H1 (cell line): Measurements from ENCODE around the gene GPR179. TPM values are rescaled to one million over a fixed set of nuclear protein-coding genes. Genes with fewer than 3 reads are reported as not detected.

Experiments
- CTCF ChIA-PET: fragments of 300-600 bp; sonication (Branson Sonifier 250); formaldehyde crosslinking; loops from one replicate; lab custom pipeline; 2021; ENCODE audit not compliant: partially characterized antibody; lab: Charles Lee
- POLR2A ChIA-PET: fragments of 300-600 bp; sonication (Branson Sonifier 250); formaldehyde crosslinking; loops from one replicate; lab custom pipeline; 2021; ENCODE audit warnings: inconsistent platforms; ENCODE audit not compliant: partially characterized antibody; lab: Charles Lee
- DNase-seq, 2 experiments: peaks; one replicate each; pipeline versions ENCODE4 v3.0.0 to v3.0.0-alpha.2; 2010 to 2022; ENCODE audit warnings: low spot score in 2 of 2, low read depth in 1 of 2, mixed read lengths in 1 of 2
- FAIRE-seq: peaks from 2 replicates; lab custom pipeline; 2011; peaks lifted over from hg19 to GRCh38; lab: Jason Lieb, UNC
- H2AFZ ChIP-seq: 2 replicates; pipeline ENCODE4 v1.8.1; 2012; ENCODE audit warnings: low read length, inconsistent platforms
- H2AK5ac ChIP-seq: 2 replicates; pipeline ENCODE4 v1.6.1; 2013; ENCODE audit warnings: low read depth, low read length
- H2BK120ac ChIP-seq: replicated peaks from 2 replicates; pipeline ENCODE3; 2013; ENCODE audit warnings: low read depth, low read length, inconsistent platforms
- H2BK12ac ChIP-seq: 2 replicates; pipeline ENCODE4 v1.6.1; 2013; ENCODE audit warnings: low read depth, low read length
- H2BK15ac ChIP-seq: 2 replicates; pipeline ENCODE4 v1.6.1; 2013; ENCODE audit warnings: low read length
- H2BK20ac ChIP-seq: 2 replicates; pipeline ENCODE4 v1.6.1; 2013; ENCODE audit warnings: low read length
- H2BK5ac ChIP-seq: 2 replicates; pipeline ENCODE4 v1.6.1; 2013; ENCODE audit warnings: low read depth, low read length
- H3K14ac ChIP-seq: 2 replicates; pipeline ENCODE4 v1.6.1; 2013; ENCODE audit warnings: inconsistent platforms; ENCODE audit not compliant: insufficient read length
- H3K18ac ChIP-seq: 2 replicates; pipeline ENCODE4 v1.6.1; 2013; ENCODE audit warnings: low read length; ENCODE audit errors: extremely low read depth
- H3K23ac ChIP-seq: 2 replicates; pipeline ENCODE4 v1.6.1; 2013; ENCODE audit warnings: inconsistent platforms; ENCODE audit not compliant: insufficient read length
- H3K23me2 ChIP-seq: 2 replicates; pipeline ENCODE4 v1.6.1; 2013; ENCODE audit warnings: low read depth, low read length
- H3K27ac ChIP-seq: 2 replicates; pipeline ENCODE4 v1.6.1; 2011; ENCODE audit warnings: low read depth, low read length, inconsistent platforms
- H3K27me3 ChIP-seq, 4 experiments: replicated peaks in 1 of 4; 1 replicate in 1 of 4; 2 replicates in 3 of 4; pipeline versions ENCODE4 v1.6.1 to v1.8.1; 2011 to 2013; ENCODE audit warnings: low read length in 3 of 4, mild to moderate bottlenecking in 3 of 4, inconsistent platforms in 2 of 4, mixed read lengths in 2 of 4, moderate library complexity in 1 of 4; ENCODE audit not compliant: control insufficient read depth in 3 of 4, insufficient read depth in 3 of 4; ENCODE audit errors: extremely low read depth in 1 of 4
- H3K36me3 ChIP-seq, 4 experiments: 2 replicates each; pipeline versions ENCODE4 v1.6.1 to v1.8.1; 2011 to 2013; ENCODE audit warnings: mild to moderate bottlenecking in 4 of 4, low read length in 3 of 4, moderate library complexity in 2 of 4, control low read depth in 1 of 4, inconsistent platforms in 1 of 4; ENCODE audit not compliant: insufficient read depth in 4 of 4, control insufficient read depth in 2 of 4
- H3K4ac ChIP-seq: replicated peaks from 2 replicates; pipeline ENCODE3; 2013; ENCODE audit warnings: low read length, low read depth, mixed read lengths, inconsistent platforms; ENCODE audit not compliant: insufficient read length
- H3K4me1 ChIP-seq, 4 experiments: replicated peaks in 1 of 4; 1 replicate in 1 of 4; 2 replicates in 3 of 4; pipeline versions ENCODE4 v1.6.1 to v1.8.1; 2011 to 2013; ENCODE audit warnings: low read length in 3 of 4, inconsistent platforms in 2 of 4, mixed read lengths in 1 of 4; ENCODE audit not compliant: insufficient read depth in 4 of 4, control insufficient read depth in 3 of 4
- H3K4me2 ChIP-seq, 2 experiments: 2 replicates each; pipeline versions ENCODE4 v1.6.1 to v1.8.1; 2011 to 2013; ENCODE audit warnings: low read depth in 2 of 2, low read length in 2 of 2, control low read depth in 1 of 2, inconsistent platforms in 1 of 2, mild to moderate bottlenecking in 1 of 2; ENCODE audit not compliant: insufficient read depth in 1 of 2
- H3K4me3 ChIP-seq, 4 experiments: fragments of 200-600, 300-600 bp in 1 of 4; sonication (generic), shearing (Covaris generic), sonication (Bioruptor Twin) in 1 of 4; 2 replicates each; pipeline versions ENCODE4 v1.5.1 to v1.8.1; 2011 to 2016; ENCODE audit warnings: low read length in 4 of 4, low read depth in 3 of 4, control low read depth in 2 of 4, inconsistent platforms in 2 of 4, mild to moderate bottlenecking in 2 of 4, mixed read lengths in 1 of 4, moderate library complexity in 1 of 4; ENCODE audit not compliant: insufficient read depth in 2 of 4; ENCODE audit errors: extremely low read depth in 1 of 4
- H3K56ac ChIP-seq: replicated peaks from 2 replicates; pipeline ENCODE3; 2013; ENCODE audit warnings: low read depth, mild to moderate bottlenecking, mixed read lengths, low read length, inconsistent platforms; ENCODE audit not compliant: insufficient read length
- H3K79me1 ChIP-seq: 2 replicates; pipeline ENCODE4 v1.6.1; 2013; ENCODE audit warnings: low read depth, low read length, control low read depth
- H3K79me2 ChIP-seq, 2 experiments: 2 replicates each; pipeline versions ENCODE4 v1.6.1 to v1.8.1; 2012 to 2013; ENCODE audit warnings: low read length in 2 of 2, mild to moderate bottlenecking in 2 of 2, inconsistent platforms in 1 of 2; ENCODE audit not compliant: insufficient read depth in 2 of 2, control insufficient read depth in 1 of 2
- H3K9ac ChIP-seq, 4 experiments: replicated peaks in 1 of 4; 1 replicate in 1 of 4; 2 replicates in 3 of 4; pipeline versions ENCODE4 v1.6.1 to v1.8.1; 2011 to 2013; ENCODE audit warnings: low read depth in 3 of 4, low read length in 3 of 4, control low read depth in 2 of 4, mild to moderate bottlenecking in 2 of 4, moderate library complexity in 2 of 4, inconsistent platforms in 1 of 4; ENCODE audit errors: extremely low read depth in 1 of 4
- H3K9me3 ChIP-seq, 2 experiments: 2 replicates each; pipeline versions ENCODE4 v1.6.1 to v1.8.1; 2012 to 2013; ENCODE audit warnings: mild to moderate bottlenecking in 2 of 2, moderate library complexity in 2 of 2, control low read depth in 1 of 2, inconsistent platforms in 1 of 2, low read depth in 1 of 2, low read length in 1 of 2, mixed read lengths in 1 of 2; ENCODE audit not compliant: insufficient read depth in 2 of 2
- H4K20me1 ChIP-seq, 2 experiments: replicated peaks in 1 of 2; 2 replicates each; pipeline versions ENCODE3 to v1.8.1; 2011 to 2013; ENCODE audit warnings: inconsistent platforms in 2 of 2, low read length in 2 of 2, mild to moderate bottlenecking in 1 of 2; ENCODE audit not compliant: insufficient read depth in 2 of 2, control insufficient read depth in 1 of 2
- H4K5ac ChIP-seq: 2 replicates; pipeline ENCODE4 v1.6.1; 2013; ENCODE audit warnings: low read length, low read depth, mixed read lengths, inconsistent platforms; ENCODE audit not compliant: insufficient read length
- H4K8ac ChIP-seq: 2 replicates; pipeline ENCODE4 v1.8.0; 2013; ENCODE audit warnings: mild to moderate bottlenecking, moderate library complexity, low read length, inconsistent platforms; ENCODE audit not compliant: insufficient read depth; ENCODE audit errors: extremely low read depth
- H4K91ac ChIP-seq: replicated peaks from 2 replicates; pipeline ENCODE3; 2013; ENCODE audit warnings: low read length, mixed read lengths, inconsistent platforms; ENCODE audit not compliant: insufficient read length
- CTBP2 ChIP-seq: IDR thresholded peaks from 2 replicates; pipeline ENCODE4 v1.7.0; 2011; ENCODE audit warnings: borderline replicate concordance, mild to moderate bottlenecking, moderate library complexity, mixed read lengths, low read length; ENCODE audit not compliant: insufficient read depth, insufficient read length
- SAP30 ChIP-seq: fragments of 300-600 bp; sonication (generic); IDR thresholded peaks from 2 replicates; pipeline ENCODE4 v1.7.1; 2012; ENCODE audit warnings: low read length, moderate library complexity, mild to moderate bottlenecking, inconsistent platforms; ENCODE audit not compliant: insufficient read depth, insufficient replicate concordance
- WGBS, 2 experiments: shearing (Covaris generic) in 1 of 2; methylation state at CpG; one replicate each; pipeline versions ENCODE4 v1.1.6 to v1.1.7; 2013 to 2015; ENCODE audit warnings: low lambda C conversion rate in 2 of 2, mixed read lengths in 2 of 2, inconsistent platforms in 1 of 2, low coverage in 1 of 2, missing lambda C conversion rate in 1 of 2; ENCODE audit not compliant: insufficient replicate concordance in 2 of 2, insufficient coverage in 1 of 2, insufficient read length in 1 of 2; ENCODE audit errors: extremely low coverage in 1 of 2, missing lambda C conversion rate in 1 of 2; 5-methylcytosine and 5-hydroxymethylcytosine counted together
- polyA plus RNA-seq, 7 experiments: library from polyadenylated mRNA; depleted of rRNA in 3 of 7; stranded (reverse) in 5 of 7; unstranded in 2 of 7; fragments of >200 nt in 5 of 7; fragments of 200-250 nt in 2 of 7; gene quantifications; 1 replicate in 5 of 7; 2 replicates in 1 of 7; 4 replicates in 1 of 7; pipeline versions ENCODE4 v1.2.1 to v1.2.3, GENCODE V29; 2011 to 2013; ENCODE audit warnings: missing spikeins in 2 of 7, mixed read lengths in 2 of 7
- total RNA-seq: library from RNA; stranded (reverse); fragmentation: NEBNext Ultra II Directional; extraction: Animal tissue kit (Norgen Biotek cat#: 25700); gene quantifications from 2 replicates; pipeline ENCODE4 v1.2.1, GENCODE V29; 2021

The GPR179 gene
- total and polyA plus RNA-seq, 2 of the 8 experiments (the other 6 are each of a cell fraction or from before 2014, with no cell fraction given): 0.02 to 0.07 TPM

DNA sequence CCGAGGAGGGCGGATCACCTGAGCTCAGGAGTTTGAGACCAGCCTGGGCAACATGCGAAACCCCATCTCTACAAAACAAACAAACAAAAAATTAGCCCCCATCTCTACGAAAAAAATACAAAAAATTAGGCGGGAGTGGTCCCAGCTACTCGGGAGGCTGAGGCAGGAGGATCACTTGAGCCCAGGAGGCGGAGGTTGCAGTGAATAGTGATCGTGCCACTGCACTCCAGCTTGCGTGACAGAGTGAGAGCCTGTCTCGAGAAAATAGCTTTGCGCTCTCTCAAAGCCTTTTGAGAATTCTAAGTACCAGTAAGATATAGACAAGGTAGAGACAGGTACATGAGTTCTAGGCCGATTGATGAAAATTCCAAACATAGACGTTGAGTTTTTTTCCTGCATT lies 9.9 kb upstream of the GPR179 start:
- Histone ChIP-seq H3K9ac (no peak overlapping the region), H3K4me1 (peaks cover 0 to 13% (median 4%) of the 10 kb centered on the region in 4 experiments; a peak in 5 of 7 replicates), H2BK15ac (no peak overlapping the region), H3K18ac (no peak overlapping the region), H2BK12ac (no peak overlapping the region), H3K4me3 (peak overlapping the region in 3 of 4 experiments; percentile 67 to 87 (median 74); a peak in 3 of 8 replicates), H2BK120ac (no peak overlapping the region), H3K79me2 (peaks cover 0 to 54% of the 10 kb centered on the region in 2 experiments; a peak in 3 of 4 replicates), H4K91ac (no peak overlapping the region), H3K23me2 (peaks cover 13% of the 10 kb centered on the region), H2BK20ac (no peak overlapping the region), H3K4ac (no peak overlapping the region), H3K27ac (no peak overlapping the region), H3K56ac (no peak overlapping the region), H4K8ac (no peak overlapping the region), H3K27me3 (no peaks in the 10 kb centered on the region; a peak in 1 of 7 replicates), H3K79me1 (peaks cover 6% of the 10 kb centered on the region; the same call in 1 of the 2 replicates), H2BK5ac (no peak overlapping the region), H3K23ac (no peak overlapping the region), H2AK5ac (no peak overlapping the region), H3K4me2 (peak overlapping the region; percentile 14 to 95; a peak in 2 of 4 replicates), H3K9me3 (no peaks in the 10 kb centered on the region), H4K5ac (no peak overlapping the region), H4K20me1 (peaks cover 8 to 15% of the 10 kb centered on the region in 2 experiments), H2AFZ (no peak overlapping the region), H3K36me3 (no peaks in the 10 kb centered on the region; a peak in 1 of 8 replicates), H3K14ac (no peak overlapping the region)
- 91% methylated on average over 13 of the region's 13 CpGs; no CpG with 5 or more reads in 1 of the 2 experiments for WGBS, 2 experiments
- TF ChIP-seq CTBP2 (no peak), SAP30 (no peak)
- POLR2A ChIA-PET: interaction anchor here (1.1 to 8.9 kb wide), 8 partner anchors 16 to 66 kb away, joined by 3 to 70 read pairs (median 4); no protein-coding TSS in a partner anchor
- FAIRE-seq: no peak
- CTCF ChIA-PET: interaction anchor here (0.6 to 25.7 kb wide), 15 partner anchors 8 to 1866 kb away, joined by 3 to 400 read pairs (median 6); partner anchors contain the start of gene ARHGAP23
- no peak for DNase-seq
